Activated naive CD4-positive, alpha-beta T cell treated with anti-CD3 and anti-CD28 coated beads for 36 hours (primary cell): Measurements from ENCODE around the gene CADPS2. TPM values are rescaled to one million over a fixed set of nuclear protein-coding genes. Genes with fewer than 3 reads are reported as not detected.

ENCODE experiments used
- CTCF ChIA-PET: fragments of 350-600 bp; sonication (Branson Sonifier 250); formaldehyde crosslinking; loops from one replicate; lab custom pipeline; 2021; ENCODE audit warnings: antibody characterized with exemption; lab: Charles Lee
- DNase-seq: peaks from one replicate; pipeline ENCODE4 v3.0.0-alpha.2; 2020
- H3K27ac Mint-ChIP-seq: one replicate; pipeline ENCODE4 v1.8.0; 2021; ENCODE audit warnings: mild to moderate bottlenecking, mixed read lengths
- H3K27me3 Mint-ChIP-seq: one replicate; pipeline ENCODE4 v1.8.0; 2021; ENCODE audit warnings: low read depth, mixed read lengths
- H3K36me3 Mint-ChIP-seq: one replicate; pipeline ENCODE4 v1.8.0; 2021; ENCODE audit warnings: low read depth, mixed read lengths
- H3K4me1 Mint-ChIP-seq: one replicate; pipeline ENCODE4 v1.8.0; 2021; ENCODE audit warnings: low read depth, mixed read lengths
- H3K4me3 Mint-ChIP-seq: one replicate; pipeline ENCODE4 v1.8.0; 2021; ENCODE audit warnings: mild to moderate bottlenecking, moderate library complexity, mixed read lengths
- H3K9me3 Mint-ChIP-seq: one replicate; pipeline ENCODE4 v1.8.0; 2021; ENCODE audit warnings: mixed read lengths
- intact Hi-C: fragments of 100-400 bp; cut with micrococcal nuclease; formaldehyde crosslinking; loops from one replicate; pipeline ENCODE4 v1.15.1; 2023
- total RNA-seq, 2 experiments: library from RNA; stranded (reverse); gene quantifications; one replicate each; pipeline ENCODE4 v1.2.3, GENCODE V29; 2021

Gene CADPS2
- total RNA-seq, 2 experiments from 2014 or later, result not detected

DNA sequence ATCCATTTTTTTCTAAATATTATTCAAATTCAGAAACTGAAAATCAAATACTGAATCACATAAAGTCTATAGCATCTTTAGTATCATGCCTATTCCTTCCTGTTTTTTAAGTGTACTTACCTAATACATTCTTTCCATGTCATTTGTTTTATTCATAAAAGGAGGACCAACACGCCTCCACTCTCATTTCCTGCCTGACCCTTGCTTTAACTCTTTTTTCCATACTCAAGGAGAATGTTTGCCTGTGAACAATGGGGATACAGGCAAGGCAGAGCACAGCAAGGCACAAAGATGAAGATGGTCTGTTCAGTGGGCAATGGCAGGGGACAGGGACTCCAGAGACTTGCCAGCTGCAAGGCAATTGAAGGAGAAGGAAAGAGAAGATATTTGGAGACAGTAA lies 460.5 kb downstream of the CADPS2 start:
- Mint-ChIP-seq H3K4me1 (no peaks in the 10 kb centered on the region), H3K27me3 (no peaks in the 10 kb centered on the region), H3K9me3 (peaks cover 3% of the 10 kb centered on the region), H3K36me3 (no peaks in the 10 kb centered on the region), H3K27ac (no peak overlapping the region), H3K4me3 (no peak overlapping the region)
- DNase-seq, result no peak
- intact Hi-C loops, result no loop called here
- CTCF ChIA-PET, result interaction anchor here (0.7 kb wide), 1 partner anchor 1051 kb away, joined by 6 read pairs; no protein-coding TSS in a partner anchor

DNA sequence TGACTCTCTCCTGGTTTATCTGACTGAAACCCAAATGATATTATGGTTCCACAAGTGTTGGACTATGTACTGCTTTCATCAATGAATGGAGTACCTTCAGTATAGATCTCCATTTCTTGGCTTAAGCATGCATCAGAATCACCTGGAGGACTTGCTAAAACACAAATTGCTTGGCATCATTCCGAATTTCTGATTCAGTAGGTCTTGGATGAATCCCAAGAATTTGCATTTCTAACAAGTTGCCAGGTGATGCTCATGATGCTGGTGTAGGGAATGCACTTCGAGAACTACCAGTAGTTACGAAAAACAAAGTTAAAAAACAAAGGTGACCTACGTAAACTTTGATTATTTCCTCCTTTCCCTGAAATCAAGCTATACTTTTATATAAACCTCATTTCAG lies 462.7 kb downstream of the CADPS2 start:
- intact Hi-C loops, result no loop called here
- Mint-ChIP-seq H3K9me3 (peaks cover 3% of the 10 kb centered on the region), H3K27ac (no peak overlapping the region), H3K36me3 (no peaks in the 10 kb centered on the region), H3K4me3 (no peak overlapping the region), H3K4me1 (no peaks in the 10 kb centered on the region), H3K27me3 (no peaks in the 10 kb centered on the region)
- CTCF ChIA-PET, result no interaction called here
- DNase-seq, result no peak

DNA sequence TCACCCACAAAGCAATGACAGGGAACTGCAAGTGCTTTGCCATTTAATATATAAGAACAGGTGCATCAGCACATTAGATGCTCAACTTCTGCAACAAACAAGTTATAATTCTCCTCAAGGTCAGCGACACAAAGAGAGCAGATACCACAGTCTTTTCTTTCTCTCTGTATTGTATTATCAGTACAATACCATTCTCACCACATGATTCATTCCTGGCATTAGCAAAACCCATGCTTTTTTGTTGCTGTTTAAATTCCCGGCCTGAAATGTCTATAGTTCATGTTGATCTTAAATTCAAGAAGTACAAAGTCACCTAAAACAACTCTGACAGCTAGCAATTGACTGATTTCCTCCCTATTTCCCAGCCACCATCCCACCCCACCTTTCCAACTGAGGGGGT lies 469.9 kb downstream of the CADPS2 start:
- no peaks in the 10 kb centered on the region for H3K27me3 Mint-ChIP-seq
- H3K4me3 Mint-ChIP-seq, result no peak overlapping the region
- intact Hi-C loops, result no loop called here
- H3K4me1 Mint-ChIP-seq, result no peaks in the 10 kb centered on the region
- H3K27ac Mint-ChIP-seq, result no peak overlapping the region
- CTCF ChIA-PET, result no interaction called here
- no peaks in the 10 kb centered on the region for H3K36me3 Mint-ChIP-seq
- H3K9me3 Mint-ChIP-seq, result no peaks in the 10 kb centered on the region
- no peak for DNase-seq

DNA sequence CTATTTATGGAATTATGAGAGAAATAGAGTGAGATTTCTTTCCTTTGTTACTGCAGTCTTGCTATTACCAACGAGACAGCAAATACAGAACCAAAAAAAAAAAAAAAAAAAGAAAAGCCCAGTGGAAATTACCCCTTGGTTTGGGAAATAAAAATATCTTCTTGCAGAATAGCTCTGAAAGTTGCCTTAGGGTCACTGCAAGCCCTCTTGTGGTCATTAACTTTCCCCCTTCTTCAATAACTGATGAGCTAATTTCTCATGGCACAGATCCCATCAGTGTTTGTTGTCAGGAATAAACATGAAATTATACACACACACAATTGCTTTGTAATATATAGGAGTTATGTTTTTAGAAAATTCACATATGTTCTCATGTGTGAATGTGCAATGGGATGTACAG lies 470.8 kb downstream of the CADPS2 start:
- no peak overlapping the region for H3K27ac Mint-ChIP-seq
- no peaks in the 10 kb centered on the region for H3K27me3 Mint-ChIP-seq
- H3K4me1 Mint-ChIP-seq, result no peaks in the 10 kb centered on the region
- H3K4me3 Mint-ChIP-seq, result no peak overlapping the region
- CTCF ChIA-PET, result no interaction called here
- peaks cover 3% of the 10 kb centered on the region for H3K9me3 Mint-ChIP-seq
- no peak for DNase-seq
- intact Hi-C loops, result no loop called here
- H3K36me3 Mint-ChIP-seq, result no peaks in the 10 kb centered on the region

DNA sequence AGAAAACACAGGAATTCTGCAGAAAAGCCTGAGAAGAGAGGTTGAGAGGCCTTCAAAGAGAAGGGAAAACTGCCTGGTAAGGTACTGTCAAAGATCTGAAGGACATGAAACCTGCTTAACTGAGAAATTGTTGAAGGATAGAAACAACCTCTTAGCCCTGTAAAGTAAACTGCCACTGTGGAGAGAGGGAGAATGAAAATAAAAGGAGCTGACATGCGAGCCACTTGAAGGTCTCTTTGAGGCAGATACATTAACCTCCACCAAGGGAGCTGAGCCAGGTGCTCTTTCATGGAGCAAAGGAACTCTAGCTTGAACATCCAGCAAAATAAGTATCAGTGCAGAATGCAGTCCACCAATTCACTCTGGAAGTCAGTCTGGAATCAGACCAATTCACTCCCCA lies 472.9 kb downstream of the CADPS2 start:
- no peaks in the 10 kb centered on the region for H3K36me3 Mint-ChIP-seq
- H3K4me3 Mint-ChIP-seq, result no peak overlapping the region
- no peak for DNase-seq
- intact Hi-C loops, result no loop called here
- H3K4me1 Mint-ChIP-seq, result no peaks in the 10 kb centered on the region
- H3K9me3 Mint-ChIP-seq, result peaks cover 3% of the 10 kb centered on the region
- H3K27me3 Mint-ChIP-seq, result no peaks in the 10 kb centered on the region
- CTCF ChIA-PET, result no interaction called here
- no peak overlapping the region for H3K27ac Mint-ChIP-seq

DNA sequence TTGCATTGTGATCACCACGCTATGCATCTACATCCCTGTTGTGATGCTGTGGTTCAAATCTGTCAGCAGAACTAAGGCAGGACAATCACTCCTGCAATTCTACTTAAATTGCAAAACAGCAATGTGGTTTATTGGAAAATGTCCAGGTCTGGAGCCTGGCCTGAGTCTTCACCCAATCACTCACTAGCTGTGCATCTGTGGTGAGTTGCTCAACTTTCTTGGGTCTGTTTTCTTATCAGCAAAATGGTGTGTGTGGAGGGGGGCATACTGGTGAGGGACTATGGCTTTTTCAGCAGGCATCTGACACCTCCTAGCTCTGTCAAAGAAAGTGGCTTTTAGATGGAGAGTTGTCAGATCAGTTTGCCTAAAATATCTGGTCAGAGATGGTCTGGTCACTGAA lies 473.4 kb downstream of the CADPS2 start:
- Mint-ChIP-seq H3K4me3 (no peak overlapping the region), H3K27me3 (no peaks in the 10 kb centered on the region), H3K9me3 (peaks cover 3% of the 10 kb centered on the region)

DNA sequence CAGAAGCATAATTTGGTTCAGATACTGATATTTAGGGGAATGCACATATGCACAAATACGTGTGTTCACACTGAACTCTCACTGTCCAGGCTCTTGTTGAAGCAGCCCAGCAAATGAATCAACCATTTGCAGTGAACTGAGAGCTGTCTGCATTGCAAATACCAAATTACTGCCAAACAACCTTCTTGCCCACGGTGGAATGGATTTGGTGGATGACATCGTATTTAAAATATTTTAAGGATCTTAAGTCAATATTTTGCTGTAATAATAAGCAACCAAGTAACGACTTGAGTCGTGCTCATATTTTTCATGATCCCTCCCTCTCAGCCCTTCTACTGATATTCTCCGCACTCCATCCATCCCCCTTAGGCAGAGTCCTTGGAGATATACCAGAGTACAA lies 473.8 kb downstream of the CADPS2 start:
- no peak overlapping the region for H3K4me3 Mint-ChIP-seq
- DNase-seq, result no peak
- no peaks in the 10 kb centered on the region for H3K4me1 Mint-ChIP-seq
- CTCF ChIA-PET, result no interaction called here
- H3K9me3 Mint-ChIP-seq, result peaks cover 3% of the 10 kb centered on the region
- no peak overlapping the region for H3K27ac Mint-ChIP-seq
- H3K27me3 Mint-ChIP-seq, result no peaks in the 10 kb centered on the region
- no peaks in the 10 kb centered on the region for H3K36me3 Mint-ChIP-seq
- intact Hi-C loops, result no loop called here

More for the DNA sequence above, 473.4 kb downstream of the CADPS2 start:
- no peaks in the 10 kb centered on the region for H3K36me3 Mint-ChIP-seq
- DNase-seq, result no peak
- H3K4me1 Mint-ChIP-seq, result no peaks in the 10 kb centered on the region
- intact Hi-C loops, result no loop called here
- H3K27ac Mint-ChIP-seq, result no peak overlapping the region
- CTCF ChIA-PET, result no interaction called here

DNA sequence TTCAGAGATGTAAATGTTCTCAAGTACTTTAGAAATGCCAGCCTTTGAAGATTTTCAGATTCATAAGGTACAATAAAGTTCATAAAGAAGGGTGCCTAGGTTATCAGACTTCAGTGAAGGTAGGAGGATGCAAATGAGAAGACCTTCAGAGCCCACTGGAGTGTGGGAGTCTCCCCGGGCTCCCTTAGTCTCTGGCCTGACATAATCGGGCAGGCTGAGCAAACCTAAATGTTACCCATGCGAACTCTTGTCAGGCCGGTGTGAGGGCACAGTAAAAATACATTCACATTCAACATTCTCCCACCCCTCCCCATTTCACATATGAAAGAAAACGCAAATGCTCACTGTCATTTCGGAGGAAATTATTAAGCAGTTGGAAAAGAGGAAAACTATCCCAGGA lies 479.1 kb downstream of the CADPS2 start:
- Mint-ChIP-seq H3K27me3 (no peaks in the 10 kb centered on the region), H3K27ac (no peak overlapping the region), H3K4me1 (no peaks in the 10 kb centered on the region), H3K36me3 (no peaks in the 10 kb centered on the region), H3K4me3 (no peak overlapping the region), H3K9me3 (peaks cover 4% of the 10 kb centered on the region)
- DNase-seq, result no peak
- CTCF ChIA-PET, result no interaction called here
- intact Hi-C loops, result no loop called here

DNA sequence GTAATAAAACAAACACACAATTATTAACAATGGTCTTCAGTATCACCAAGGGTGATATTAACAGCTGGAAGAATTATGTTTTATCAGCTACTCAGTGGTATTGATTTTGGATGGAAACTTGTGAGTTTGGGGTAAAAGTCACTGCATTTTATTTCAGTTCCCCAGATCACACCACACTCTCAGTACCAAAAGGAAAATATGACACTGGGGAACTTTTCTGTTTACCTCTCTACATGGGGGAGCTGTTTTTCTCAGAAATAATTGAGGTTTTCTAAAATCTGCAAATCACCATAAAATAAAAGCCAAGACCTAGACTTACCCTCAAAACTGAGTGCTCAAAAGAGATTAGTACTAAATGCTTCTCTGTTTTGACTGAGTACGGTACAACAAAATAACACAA lies 483.1 kb downstream of the CADPS2 start:
- intact Hi-C loops, result no loop called here
- no peaks in the 10 kb centered on the region for H3K36me3 Mint-ChIP-seq
- CTCF ChIA-PET, result no interaction called here
- H3K4me3 Mint-ChIP-seq, result no peak overlapping the region
- H3K4me1 Mint-ChIP-seq, result no peaks in the 10 kb centered on the region
- H3K9me3 Mint-ChIP-seq, result peaks cover 5% of the 10 kb centered on the region
- H3K27ac Mint-ChIP-seq, result no peak overlapping the region
- no peaks in the 10 kb centered on the region for H3K27me3 Mint-ChIP-seq
- no peak for DNase-seq

DNA sequence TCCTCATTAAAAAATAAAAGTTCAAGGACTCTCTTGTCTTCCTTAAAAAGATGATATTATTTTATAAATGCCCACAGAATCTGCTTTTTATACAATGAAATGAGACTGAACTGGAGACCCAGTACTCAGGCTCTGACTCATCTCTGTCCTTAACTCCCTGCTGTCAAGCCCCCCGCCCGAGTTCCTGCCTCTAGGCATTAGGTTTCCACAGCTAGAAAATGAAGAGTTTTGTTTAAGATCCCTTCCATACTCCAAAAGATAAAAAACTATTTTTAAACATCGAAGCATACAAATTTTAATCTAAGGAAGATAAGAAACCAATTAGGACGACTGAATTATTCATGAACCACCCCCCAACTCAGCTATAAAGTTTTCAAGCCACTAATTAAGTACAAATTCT lies 484.0 kb downstream of the CADPS2 start:
- Mint-ChIP-seq H3K4me1 (no peaks in the 10 kb centered on the region), H3K9me3 (peaks cover 5% of the 10 kb centered on the region), H3K36me3 (no peaks in the 10 kb centered on the region), H3K27me3 (no peaks in the 10 kb centered on the region), H3K4me3 (no peak overlapping the region), H3K27ac (no peak overlapping the region)
- no peak for DNase-seq
- CTCF ChIA-PET, result no interaction called here
- intact Hi-C loops, result no loop called here

DNA sequence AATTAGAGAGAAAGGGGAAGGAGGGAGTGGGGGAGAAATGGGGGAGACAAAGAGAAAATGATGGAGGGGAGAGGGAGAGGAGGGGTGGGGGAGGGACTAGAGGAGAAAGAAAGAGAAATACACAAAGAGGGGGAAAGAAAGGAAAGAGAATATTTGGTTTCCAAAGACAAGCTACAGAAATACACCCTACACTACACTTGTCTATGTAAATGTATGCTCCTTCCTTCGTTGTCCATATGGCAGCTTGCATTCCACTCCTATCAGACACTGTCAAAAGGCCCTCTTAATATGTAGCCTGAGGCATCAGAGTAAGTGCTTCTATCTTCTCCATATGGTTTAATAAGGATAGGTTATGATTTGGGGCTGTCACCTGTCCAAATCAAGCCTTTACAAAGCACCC lies 488.9 kb downstream of the CADPS2 start:
- Mint-ChIP-seq H3K4me1 (no peaks in the 10 kb centered on the region), H3K36me3 (no peaks in the 10 kb centered on the region), H3K9me3 (peaks cover 5% of the 10 kb centered on the region), H3K4me3 (no peak overlapping the region), H3K27ac (no peak overlapping the region), H3K27me3 (no peaks in the 10 kb centered on the region)
- intact Hi-C loops, result no loop called here
- CTCF ChIA-PET, result no interaction called here
- DNase-seq, result no peak

DNA sequence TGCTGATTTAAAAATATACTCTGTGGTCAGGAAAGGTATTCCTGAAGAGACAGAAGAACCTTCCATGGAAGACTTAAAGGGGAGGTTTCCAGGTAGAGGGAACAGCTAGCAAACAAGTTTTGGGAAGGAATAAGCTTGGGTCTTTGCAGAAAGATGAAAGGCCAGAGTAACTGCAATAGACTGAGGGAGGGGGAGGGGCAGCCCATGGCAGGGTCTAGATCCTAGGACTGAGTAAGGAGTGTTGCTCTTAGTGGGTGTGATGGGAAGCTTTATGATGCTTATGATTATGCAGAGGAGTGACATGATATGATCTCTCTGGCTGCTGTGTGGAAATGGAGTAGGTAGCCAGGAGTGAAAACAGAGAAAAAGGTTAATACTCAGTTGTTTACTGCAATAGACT lies 491.7 kb downstream of the CADPS2 start:
- Mint-ChIP-seq H3K36me3 (no peaks in the 10 kb centered on the region), H3K27ac (no peak overlapping the region), H3K4me3 (no peak overlapping the region), H3K4me1 (no peaks in the 10 kb centered on the region), H3K9me3 (peaks cover 2% of the 10 kb centered on the region), H3K27me3 (no peaks in the 10 kb centered on the region)
- CTCF ChIA-PET, result no interaction called here
- DNase-seq, result no peak
- intact Hi-C loops, result no loop called here

DNA sequence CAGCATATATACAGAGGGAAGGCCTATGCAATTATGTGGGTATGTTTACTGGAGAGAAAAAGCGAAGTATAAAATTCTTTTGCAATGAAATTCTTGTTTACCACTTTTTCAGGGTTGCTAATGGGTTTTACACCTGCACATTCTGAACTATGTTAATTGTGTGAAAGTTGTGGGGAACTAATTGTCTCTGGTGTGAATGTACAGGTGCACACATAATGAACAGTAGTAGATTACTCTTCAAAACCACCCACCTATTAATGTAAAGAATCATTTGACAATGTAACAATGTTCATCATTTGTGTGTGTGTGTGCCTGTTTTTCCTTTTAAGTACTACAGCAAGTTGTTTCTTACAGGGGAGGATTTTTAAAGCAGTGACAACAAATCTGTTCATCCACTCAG lies 501.7 kb downstream of the CADPS2 start:
- Mint-ChIP-seq H3K36me3 (no peaks in the 10 kb centered on the region), H3K4me3 (no peak overlapping the region), H3K9me3 (no peaks in the 10 kb centered on the region), H3K27me3 (peaks cover 3% of the 10 kb centered on the region), H3K4me1 (no peaks in the 10 kb centered on the region), H3K27ac (no peak overlapping the region)
- DNase-seq, result no peak
- CTCF ChIA-PET, result no interaction called here
- intact Hi-C loops, result no loop called here

DNA sequence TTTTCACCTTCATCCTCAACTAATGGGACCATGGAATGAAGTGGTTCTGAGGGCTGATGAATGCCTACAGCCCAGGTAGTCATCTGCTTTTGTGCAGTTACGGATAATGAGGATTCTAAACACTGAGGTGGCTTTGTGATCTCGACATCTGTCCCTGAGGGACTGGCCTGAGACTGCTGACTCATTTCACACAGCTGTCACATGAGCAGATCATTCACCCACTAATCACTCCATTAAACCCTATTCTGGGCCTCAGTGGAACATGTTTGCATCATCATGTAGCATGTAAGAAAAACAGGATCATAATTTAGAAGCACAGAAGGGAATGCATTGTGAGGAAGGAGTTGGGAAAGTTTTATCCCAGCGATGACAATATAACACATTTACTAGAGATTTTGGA lies 502.3 kb downstream of the CADPS2 start:
- no peak overlapping the region for H3K27ac Mint-ChIP-seq

More for the DNA sequence above, 502.3 kb downstream of the CADPS2 start:
- no peaks in the 10 kb centered on the region for H3K4me1 Mint-ChIP-seq
- intact Hi-C loops, result no loop called here
- no peaks in the 10 kb centered on the region for H3K36me3 Mint-ChIP-seq
- H3K4me3 Mint-ChIP-seq, result no peak overlapping the region
- DNase-seq, result no peak
- CTCF ChIA-PET, result no interaction called here
- H3K9me3 Mint-ChIP-seq, result no peaks in the 10 kb centered on the region
- peaks cover 3% of the 10 kb centered on the region for H3K27me3 Mint-ChIP-seq
